ENCODE measurements around the gene L3MBTL2.
"Not testable (repeated sequence)": the region's sequence is repeated elsewhere in the genome, so short reads cannot be mapped to it uniquely, and the experiment has no call there.

Gene L3MBTL2

DNA sequence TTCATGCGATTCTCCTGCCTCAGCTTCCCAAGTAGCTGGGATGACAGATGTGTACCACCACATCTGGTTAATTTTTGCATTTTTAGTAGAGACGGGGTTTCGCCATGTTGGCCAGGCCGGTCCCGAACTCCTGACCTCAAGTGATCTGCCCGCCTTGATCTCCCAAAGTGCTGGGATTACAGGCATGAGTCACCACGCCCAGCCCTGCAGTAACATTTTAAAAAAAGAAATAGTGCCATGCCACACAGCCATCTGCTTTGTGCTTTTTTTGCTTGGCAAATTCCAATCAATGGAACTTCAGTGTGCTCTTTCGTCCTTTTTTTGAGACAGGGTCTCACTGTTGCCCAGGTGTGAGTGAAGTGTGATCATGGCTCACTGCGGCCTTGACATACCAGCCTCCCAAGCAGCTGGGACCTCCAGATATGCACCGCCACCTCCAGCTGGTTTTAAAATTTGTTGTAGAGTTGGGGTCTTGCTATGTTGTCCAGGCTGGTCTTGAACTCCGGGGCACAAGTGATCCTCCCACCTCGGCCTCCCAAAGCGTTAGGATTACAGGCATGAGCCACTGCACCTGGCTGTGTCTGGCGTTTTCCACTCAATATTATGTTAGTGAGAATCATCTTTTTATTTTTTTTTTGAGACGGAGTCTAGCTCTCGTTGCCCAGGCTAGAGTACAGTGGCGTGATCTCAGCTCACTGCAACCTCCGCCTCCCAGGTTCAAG lies 37.4 kb downstream of the L3MBTL2 start:
- no peak for DNase-seq

DNA sequence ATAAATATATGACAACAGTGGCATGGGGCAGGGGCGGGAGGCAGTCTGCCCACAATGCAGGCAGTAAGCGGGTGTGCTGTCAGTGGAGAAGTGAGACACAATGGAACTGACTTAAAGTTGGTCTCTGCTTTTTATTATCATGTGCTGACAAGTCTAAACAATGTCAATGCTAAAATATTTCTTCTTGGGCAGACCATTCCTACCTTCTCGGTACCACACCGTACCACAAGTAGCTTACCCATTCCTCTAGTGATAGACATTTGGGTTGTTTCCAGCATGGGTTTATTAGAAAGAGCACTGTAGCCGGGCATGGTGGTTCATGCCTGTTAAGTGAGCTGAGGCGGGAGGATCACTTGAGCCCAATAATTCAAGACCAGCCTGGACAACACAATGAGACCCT lies 38.2 kb downstream of the L3MBTL2 start:
- no peak for DNase-seq

DNA sequence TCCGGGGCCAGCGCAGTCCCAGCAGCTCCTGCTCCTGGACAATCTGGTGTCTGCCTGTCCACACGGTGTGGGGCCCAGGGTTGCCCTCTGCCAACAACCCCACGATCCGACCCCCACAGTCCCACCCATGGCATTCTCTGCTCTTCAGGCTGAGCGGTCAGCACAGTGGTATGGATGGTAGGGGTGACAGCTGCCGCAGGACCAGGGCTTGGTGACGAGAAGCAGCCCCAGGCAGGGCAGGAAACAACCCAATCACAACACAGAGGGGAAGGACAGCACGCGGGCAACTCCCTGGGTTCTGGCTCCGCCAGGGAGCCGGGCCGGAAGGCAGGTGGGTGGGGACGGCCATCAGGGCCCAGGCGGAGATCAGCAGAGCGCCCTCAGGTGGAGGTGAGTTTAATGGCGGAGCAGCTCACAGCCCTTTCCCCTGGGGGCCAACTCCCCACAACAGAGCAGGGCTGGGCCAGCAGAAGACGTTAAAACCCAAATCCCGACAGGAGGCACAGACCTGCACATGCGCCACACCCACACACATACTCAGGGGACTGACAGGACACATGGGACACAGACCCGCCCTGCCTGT lies 40.9 kb downstream of the L3MBTL2 start:
- DNase-seq = no peak

DNA sequence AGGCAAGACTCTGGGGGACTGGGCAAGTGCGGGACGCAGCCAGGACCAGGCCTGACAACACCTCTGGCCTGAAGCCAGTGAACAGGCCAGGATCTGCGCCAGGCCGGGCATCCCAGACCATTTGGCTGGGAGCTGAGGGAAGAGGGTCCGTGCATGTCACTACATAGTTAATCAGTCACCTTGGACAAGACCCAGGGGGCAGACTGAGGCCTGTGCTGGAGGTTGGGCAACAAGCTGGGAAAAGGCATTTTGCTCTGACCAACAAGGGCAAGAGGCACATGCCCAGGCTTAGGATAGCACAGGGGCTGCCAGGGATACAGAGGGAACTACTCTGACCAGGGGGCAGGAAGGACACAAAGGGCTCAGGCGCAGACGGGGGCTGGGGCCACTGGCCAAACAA lies 42.6 kb downstream of the L3MBTL2 start:
- no peak for DNase-seq

DNA sequence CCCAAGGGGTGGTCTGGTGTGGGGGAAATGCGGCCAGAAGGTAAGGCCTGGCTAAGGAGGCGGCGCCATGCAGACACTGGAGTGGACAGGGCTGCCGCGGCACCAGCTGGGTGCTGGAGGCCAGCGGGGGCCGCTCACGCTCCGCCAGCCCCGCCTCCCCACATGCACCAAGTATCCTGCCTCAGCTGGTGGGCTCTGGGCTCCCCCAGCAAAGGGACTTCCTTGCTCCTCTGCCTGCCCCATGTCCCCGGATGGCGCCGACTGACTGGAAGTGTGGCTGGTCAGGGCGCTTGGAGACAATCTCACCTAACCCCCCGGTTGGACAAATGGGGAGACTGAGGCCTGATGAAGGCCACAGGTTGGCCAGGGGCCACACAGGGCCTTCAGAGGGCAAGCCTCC lies 43.2 kb downstream of the L3MBTL2 start:
- DNase-seq = no peak

DNA sequence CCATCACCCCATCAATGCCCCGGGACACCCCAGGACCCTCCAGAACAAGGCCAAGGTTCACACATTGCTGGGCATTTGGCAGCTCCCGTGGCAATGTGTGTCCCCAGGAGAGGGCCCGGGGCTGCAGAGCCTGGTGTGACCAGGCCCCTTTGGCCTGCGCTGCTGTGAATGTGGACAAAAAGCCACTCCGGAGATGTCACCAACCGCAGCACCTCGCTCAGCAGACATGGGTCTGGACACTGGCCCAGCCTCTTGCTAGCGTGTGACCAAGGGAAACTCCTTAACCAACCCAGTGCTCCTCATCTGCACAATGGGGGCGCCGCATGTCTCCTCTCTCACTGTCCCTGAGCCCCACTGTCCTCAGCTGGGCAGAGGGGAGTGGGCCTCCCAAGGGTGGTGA lies 43.6 kb downstream of the L3MBTL2 start:
- no peak for DNase-seq

DNA sequence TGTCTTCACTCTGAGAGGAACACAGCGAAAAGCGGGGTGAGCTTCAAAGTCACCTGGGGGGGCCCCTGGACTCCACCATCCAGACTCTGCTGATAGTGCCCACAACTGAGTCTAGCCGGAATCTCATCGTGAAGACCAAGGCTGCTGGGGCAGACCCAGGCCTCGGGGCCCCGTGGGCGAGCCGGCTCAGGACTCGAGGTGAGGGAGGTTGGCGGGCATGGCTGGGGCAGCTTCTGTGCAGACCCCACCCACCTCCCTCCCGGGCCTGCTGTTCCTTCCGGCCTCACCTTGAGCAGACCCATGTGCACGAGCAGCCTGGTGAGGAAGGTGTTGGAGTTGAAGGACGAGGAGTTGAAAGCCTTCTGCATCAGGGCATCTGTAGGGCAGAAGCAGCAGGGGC lies 44.3 kb downstream of the L3MBTL2 start:
- no peak for DNase-seq

DNA sequence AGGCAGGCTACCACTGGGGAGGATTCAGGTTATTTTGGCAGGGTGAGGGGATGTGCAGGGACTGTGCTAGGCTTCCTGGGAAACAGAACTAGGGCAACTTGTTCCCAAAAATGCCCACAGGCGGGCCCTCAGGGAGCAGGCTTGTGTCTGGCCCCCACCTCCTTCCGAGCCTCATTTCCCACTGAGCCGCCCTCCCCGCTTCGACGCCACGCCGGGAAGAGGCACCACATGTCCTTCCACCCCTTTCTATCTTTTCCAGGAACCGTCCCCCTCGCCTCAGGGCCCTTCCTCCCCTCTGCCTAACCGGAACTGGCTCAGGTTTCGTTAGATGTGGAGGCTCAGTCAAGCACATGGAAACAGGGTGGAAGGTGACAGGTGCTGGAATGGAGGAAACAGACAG lies 45.0 kb downstream of the L3MBTL2 start:
- DNase-seq = no peak

DNA sequence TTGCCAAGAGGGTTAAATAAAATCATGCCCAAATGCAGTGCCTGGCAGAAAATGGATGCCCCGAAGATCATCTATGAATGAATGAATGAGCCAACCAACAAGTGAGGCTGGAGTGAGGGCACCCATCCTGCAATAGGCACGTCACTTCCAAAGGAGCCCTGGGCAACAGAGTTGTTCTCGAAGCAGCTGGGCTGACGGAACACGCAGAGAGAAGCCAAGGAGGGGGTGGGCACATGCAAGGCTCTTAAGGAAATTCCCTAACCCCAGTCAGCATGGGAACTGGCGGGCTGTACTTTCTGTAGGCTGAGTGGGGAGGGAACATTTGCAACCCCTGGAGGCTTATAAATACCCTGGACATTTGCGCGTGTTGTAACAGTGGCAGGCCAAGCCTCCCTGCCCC lies 47.3 kb downstream of the L3MBTL2 start:
- no peak for DNase-seq

DNA sequence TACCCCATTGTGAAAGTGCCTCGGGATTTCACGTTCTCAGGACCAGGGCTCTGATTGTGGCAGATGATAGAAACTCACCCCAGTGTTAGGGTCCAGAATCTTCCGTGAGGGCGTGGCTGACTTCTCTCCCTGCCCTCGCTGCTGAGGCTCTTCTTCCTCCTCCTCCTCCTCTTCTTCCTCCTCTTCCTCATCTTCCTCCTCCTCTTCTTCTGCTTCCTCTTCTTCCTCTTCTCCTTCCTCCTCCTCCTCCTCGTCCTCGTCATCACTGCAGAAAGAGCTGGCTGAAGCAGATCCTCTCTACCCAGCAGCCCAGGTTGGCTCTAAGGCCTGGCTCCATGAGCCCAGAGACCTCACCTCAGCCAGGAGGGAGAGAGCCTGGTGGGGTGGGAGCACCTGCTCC lies 49.1 kb downstream of the L3MBTL2 start:
- DNase-seq = no peak

DNA sequence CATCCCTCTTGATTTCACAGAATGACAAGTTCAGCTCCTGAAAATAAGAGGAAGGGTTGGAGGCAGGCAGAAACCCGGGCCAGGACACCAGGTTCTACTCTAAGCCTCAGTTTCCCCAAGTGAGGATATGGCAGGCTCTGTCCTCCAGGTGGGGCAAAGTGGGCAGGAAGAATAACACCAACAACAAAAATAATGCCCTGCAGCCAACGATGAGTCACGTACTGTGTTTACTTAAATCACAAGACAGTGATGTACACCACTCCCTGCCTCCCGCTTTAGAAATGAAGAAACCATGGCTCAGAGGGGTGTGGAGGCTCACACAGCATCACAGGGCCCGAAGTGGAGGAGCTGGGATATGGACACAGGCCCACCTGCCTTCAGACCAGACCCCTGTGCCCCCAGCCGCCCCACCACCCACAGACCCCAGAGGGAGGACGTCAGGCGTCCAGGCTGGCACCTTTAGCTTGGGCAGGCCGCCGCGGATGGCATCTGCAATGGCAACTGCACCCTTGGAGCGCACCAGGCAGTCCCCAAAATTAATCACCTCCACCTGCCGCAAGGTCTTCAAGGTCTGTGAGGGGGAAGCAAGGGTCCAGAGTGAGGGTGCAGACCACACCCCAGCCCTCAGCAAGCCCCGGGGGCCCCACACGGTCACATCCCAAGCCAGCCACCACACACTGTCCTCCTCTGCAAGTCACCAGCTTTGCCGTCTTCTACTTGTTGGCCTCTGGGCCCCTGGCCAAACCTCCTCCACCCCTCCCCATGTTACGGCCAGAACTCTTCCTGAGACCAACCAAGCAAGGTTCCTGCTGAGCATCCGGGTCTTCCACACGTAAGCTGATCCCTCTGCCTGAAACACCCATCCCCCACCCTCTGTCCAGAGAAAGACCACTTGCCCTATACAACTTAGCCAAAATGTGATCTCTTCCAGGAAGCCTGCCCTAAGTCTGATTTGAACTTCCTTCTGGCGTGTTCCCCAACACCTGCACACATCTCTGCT lies 51.4 kb downstream of the L3MBTL2 start:
- DNase-seq = no peak

DNA sequence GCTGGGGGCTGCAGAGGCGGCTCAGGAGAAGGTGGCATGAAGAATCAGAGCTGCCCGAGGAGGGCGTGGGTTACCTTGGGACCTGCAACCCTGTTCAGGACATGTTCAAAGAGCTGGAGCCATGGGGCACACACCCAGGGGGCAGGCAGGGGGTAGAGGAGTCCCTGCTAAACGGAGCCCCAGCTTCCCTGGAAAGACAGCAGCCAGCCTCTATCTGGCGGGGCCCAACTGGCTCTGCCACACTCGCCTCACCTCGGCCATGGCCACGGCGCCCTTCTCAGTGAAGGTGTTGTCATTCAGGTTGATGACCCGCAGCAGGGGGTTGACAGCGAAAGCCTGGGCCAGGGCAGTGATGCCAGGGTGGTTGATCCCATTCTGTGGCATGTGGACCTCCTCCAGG lies 52.6 kb downstream of the L3MBTL2 start:
- no peak for DNase-seq

DNA sequence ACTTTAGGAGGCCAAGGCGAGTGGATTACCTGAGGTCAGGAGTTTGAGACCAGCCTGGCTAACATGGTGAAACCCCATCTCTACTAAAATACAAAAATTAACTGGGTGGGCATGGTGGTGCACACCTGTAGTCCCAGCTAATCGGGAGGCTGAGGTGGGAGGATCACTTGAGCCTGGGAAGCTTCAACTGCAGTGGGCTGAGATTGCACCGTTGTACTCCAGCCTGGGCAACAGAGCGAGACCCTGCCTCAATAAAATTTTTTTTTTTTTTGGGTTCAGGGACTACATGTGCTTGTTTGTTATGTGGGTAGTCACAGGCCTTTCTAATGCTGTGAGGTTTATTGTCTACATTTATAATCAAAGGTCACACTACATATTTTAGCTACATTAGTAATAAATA lies 54.6 kb downstream of the L3MBTL2 start:
- DNase-seq = not testable (repeated sequence)

DNA sequence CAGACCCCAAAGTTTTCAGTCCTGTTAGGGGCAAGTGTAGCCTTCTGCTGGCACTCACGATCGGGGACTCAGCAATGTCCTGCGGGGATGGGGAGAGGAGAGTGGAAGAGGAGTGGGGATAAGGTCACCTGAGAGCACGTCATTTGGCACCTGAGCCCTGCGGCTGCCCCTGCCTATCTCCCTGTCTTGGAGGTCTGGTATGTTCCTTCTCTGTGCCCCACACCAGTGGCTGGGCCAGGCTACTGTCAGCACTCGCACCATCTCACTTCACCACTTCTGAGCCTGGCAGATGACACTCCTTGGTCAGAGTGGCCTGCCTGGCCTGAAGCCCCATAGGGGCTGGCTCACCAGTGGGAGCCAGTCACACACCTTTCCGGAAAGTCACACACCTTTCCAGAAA lies 55.8 kb downstream of the L3MBTL2 start:
- DNase-seq = no peak

DNA sequence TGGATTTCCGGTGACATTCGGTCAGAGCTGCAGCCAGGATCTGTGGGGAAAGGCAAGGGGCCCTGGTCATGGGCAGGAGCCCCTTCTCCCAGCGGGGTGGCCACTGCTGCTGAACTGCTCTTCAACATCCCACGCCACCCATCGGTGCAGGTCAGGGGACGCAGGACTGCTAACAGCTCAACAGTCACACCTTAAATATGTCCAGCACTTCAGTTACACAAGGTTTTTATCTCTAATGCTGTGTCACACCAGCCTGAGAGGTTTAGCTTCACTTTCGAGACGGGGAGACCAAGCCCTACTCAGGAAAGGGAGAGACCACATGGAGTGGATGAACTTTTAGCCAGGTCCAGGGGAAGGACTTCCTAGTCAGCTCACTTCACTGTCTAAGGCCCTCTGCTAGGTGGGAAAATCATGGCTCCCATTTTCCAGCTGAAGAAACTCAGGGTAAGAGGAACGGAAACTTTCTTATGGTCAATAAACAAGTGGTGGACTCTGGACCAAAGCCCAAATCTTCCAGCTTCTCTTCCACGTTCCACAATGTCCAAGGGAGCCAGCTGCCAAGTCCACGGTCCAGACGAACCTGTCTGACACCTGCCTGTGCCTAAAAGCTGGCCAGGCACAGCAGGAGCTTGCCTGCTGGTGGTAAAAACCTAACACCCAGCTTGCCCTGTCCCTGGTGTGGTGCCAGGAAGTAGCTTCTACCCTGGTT lies 56.6 kb downstream of the L3MBTL2 start:
- no peak for DNase-seq

DNA sequence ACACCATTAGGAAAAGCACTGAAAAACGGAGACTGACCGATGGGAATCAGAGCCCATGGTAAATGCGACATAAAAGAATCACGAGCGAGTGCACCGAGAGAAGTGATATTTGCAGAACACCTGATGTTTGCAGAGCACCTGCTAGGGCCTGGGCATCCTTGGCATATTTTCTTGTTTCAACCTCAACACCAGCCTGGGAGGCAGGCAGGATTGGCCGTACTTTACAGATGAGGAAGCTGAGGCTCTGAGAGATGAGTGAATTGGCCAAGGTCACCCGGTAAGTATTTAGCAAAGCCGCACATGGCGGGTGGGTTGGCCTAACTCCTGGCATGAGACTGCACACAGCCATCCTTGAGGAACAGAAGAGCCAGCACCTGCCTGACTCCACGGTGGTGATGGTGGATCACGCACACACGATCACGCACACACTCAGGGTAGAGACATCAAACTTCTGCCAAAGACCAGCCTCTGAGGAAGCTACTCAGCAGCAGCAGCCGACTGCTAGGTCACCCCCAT lies 57.2 kb downstream of the L3MBTL2 start:
- no peak for DNase-seq

DNA sequence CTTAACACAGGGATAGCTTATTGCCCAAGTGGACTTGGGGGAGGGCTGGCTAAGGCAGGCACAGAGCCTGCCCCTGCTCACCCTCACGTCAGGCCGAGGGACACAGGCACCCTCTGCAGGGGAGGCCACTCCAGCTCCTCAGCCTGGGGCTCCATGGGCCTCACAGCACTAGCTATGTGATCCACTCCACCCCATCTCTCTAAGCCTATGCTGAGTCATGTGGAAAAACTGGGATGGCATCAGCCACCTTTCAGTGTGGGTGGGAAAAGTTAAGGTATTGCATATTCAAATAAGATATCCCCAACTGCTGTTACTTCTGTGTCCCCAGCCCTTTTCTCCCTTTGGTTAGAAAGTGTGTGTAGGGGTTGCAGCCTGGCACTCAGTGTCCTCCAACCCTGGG lies 58.6 kb downstream of the L3MBTL2 start:
- no peak for DNase-seq

DNA sequence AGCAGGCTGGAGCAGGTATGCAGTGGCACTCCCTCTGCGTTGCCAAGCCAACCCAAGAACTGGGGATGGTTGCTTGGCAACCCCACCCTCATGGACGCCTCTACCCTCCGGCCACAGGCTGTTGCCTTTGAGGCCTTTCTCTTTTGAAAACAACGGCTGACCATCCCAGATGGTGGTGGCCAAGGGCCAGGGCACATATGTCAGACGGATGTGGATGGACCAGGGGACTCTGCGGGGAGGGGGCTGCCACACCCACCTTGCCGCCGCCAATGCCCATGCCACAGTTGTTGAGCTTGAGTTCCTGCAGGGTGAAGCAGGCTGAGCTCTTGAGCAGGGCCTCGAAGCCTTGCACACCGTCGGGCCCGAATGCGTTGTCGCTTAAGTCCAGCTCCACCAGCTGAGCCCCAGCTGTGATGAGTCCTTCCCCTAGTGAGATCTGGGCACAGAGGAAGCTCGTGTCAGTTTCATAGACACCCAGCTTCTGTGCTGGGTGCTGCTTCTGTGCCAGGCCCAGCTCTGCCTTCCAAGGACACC lies 59.4 kb downstream of the L3MBTL2 start:
- no peak for DNase-seq

DNA sequence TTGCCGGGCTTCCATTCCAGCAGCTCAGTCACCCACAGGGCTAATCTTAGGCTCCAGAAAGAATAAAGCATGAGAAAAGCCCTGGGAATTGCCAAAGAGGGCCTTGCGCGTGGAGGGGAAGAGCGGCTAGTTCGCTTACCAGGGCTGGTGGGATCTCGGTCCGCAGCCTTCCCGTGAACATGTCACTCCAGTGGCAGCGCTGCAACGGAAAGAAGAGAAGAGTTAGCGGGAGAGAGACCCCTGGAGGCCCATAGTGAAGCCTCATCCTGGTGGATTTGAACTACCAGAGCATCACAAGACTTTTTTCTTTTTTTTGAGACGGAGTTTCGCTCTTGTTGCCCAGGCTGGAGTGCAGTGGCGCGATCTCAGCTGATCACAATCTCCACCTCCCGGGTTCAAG lies 62.8 kb downstream of the L3MBTL2 start:
- no peak for DNase-seq

DNA sequence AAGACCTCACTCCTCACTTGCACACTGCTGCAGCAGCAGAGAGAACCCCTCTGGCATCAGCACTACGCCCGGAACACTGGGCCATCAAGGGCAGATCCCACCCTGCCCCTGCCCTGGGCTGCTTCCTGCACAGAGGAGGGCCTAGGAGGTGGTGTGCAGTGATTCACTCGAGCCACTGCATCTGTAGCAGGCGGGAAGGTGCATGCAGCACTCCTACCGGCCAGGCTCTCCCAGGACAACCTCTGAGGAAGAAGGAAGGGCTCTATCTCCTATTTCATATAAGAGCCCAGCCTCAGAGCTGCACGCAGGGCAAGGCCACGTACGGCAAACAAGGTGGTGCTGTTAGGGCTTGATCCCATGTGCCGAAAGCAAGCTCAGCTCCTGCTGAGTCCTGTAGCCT lies 66.7 kb downstream of the L3MBTL2 start:
- no peak for DNase-seq

DNA sequence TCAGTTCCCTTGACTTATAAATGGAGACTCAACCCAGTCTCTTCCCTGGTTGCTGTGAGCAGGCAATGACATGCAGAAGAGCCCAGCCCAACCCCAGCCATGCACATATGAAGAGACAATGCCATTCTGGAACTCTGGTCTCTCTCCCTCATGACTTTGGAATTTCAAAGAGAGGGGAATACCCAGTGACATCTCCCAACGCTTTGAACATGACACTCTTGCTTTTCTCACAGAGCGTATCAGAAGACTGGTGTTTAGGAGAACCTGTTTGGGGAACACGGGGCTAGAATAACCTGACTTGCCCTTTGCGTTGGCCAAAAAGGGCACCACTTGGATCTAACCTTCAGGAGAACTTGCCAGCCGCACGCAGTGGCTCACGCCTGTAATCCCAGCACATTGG lies 68.0 kb downstream of the L3MBTL2 start:
- DNase-seq = no peak

DNA sequence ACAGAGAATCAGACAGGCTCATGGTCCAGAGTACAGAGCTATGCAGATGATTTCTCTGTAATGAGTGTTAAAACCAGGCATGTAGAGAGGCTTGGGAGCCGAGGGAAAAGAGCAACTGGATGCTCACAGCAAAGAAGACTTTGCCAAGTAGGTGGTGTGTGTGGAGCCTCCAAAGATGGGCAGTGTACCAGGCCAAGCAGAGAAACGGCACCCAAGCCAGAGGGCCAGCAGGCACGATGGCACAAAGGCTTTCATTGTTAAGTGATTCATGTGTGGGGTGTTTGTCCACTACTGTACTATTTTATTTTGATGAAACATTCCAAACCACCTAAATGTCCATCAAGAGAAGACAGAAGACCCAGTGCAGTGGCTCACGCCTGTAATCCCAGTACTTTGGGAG lies 69.7 kb downstream of the L3MBTL2 start:
- DNase-seq = no peak

DNA sequence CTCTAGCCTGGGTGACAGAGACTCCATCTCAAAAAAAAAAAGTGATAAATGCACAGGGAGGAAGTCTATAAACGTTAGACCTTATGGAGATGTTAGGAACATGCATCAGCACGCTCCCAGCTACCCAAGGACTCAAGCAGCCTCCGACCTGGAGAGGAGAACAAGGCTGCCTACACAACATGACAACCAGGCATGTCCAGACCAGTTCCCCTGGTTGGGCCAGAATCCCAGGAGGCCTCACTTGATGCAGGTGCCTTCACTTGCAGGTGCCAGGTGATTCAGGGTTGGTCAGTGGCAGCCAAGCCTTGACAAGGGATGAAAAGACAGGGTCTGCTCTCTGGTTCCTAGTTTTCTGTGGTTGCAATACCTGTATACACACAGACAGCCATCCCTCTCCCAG lies 75.0 kb downstream of the L3MBTL2 start:
- DNase-seq = no peak

Data from effector CD4-positive, alpha-beta T cell (primary cell).